Small intestine (tissue), 7 donors: ENCODE measurements around the gene SEC14L1. TPM values are rescaled to one million over a fixed set of nuclear protein-coding genes. Genes with fewer than 3 reads are reported as not detected.
"Not testable (repeated sequence)": the region's sequence is repeated elsewhere in the genome, so short reads cannot be mapped to it uniquely, and the experiment has no call there.

Source experiments
- DNase-seq, 2 donors: peaks; one replicate each; pipeline versions ENCODE4 v3.0.0 to v3.0.0-alpha.2; 2013
- FAIRE-seq: peaks from 2 replicates; lab custom pipeline; 2012; peaks lifted over from hg19 to GRCh38; lab: Jason Lieb, UNC
- H3K27ac ChIP-seq, 3 donors: one replicate each; pipeline ENCODE4 v1.5.1; 2013; ENCODE audit warnings: low read length in 2 of 3, mild to moderate bottlenecking in 2 of 3, control low read depth in 1 of 3, inconsistent platforms in 1 of 3, low read depth in 1 of 3, moderate library complexity in 1 of 3
- H3K27me3 ChIP-seq, 3 donors: one replicate each; pipeline ENCODE4 v1.6.1; 2013; ENCODE audit warnings: low read length in 3 of 3, inconsistent platforms in 1 of 3; ENCODE audit not compliant: control insufficient read depth in 3 of 3, insufficient read depth in 3 of 3
- H3K36me3 ChIP-seq, 3 donors: one replicate each; pipeline ENCODE4 v1.6.1; 2013; ENCODE audit warnings: low read length in 3 of 3, inconsistent platforms in 1 of 3, low read depth in 1 of 3, mild to moderate bottlenecking in 1 of 3, moderate library complexity in 1 of 3; ENCODE audit not compliant: control insufficient read depth in 3 of 3, insufficient read depth in 2 of 3
- H3K4me1 ChIP-seq, 3 donors: one replicate each; pipeline ENCODE4 v1.6.1; 2013; ENCODE audit warnings: low read length in 2 of 3, inconsistent platforms in 1 of 3, low read depth in 1 of 3, mild to moderate bottlenecking in 1 of 3, moderate library complexity in 1 of 3; ENCODE audit not compliant: control insufficient read depth in 3 of 3, insufficient read depth in 2 of 3
- H3K4me3 ChIP-seq, 3 donors: one replicate each; pipeline ENCODE4 v1.5.1; 2013; ENCODE audit warnings: low read length in 3 of 3, control low read depth in 1 of 3, inconsistent platforms in 1 of 3, low read depth in 1 of 3, mild to moderate bottlenecking in 1 of 3, moderate library complexity in 1 of 3
- H3K9me3 ChIP-seq, 2 donors: one replicate each; pipeline ENCODE4 v1.6.1; 2013; ENCODE audit warnings: low read depth in 1 of 2, low read length in 1 of 2; ENCODE audit not compliant: control insufficient read depth in 2 of 2, insufficient read depth in 1 of 2
- WGBS, 3 donors: extraction: QIAGEN DNeasy Blood & Tissue Kit; methylation state at CpG; one replicate each; pipeline ENCODE4 v1.1.7; 2013; 5-methylcytosine and 5-hydroxymethylcytosine counted together
- polyA plus RNA-seq, 4 donors: library from polyadenylated mRNA; stranded (reverse) in 3 of 4; unstranded in 1 of 4; fragments of 200-250 nt in 3 of 4; fragments of 120-200 nt in 1 of 4; gene quantifications; one replicate each; pipeline versions ENCODE4 v1.2.1 to v1.2.3, GENCODE V29; 2013
- donor health status: healthy with polysubstance abuse.
- donor health status: control.
- donor health status: control.
- donor health status: Bipolar disorder and iron deficiency.
- donor health status: healthy.

SEC14L1 gene
- polyA plus RNA-seq, 4 donors, result 14.5 to 27.4 (median 20.7) TPM

DNA sequence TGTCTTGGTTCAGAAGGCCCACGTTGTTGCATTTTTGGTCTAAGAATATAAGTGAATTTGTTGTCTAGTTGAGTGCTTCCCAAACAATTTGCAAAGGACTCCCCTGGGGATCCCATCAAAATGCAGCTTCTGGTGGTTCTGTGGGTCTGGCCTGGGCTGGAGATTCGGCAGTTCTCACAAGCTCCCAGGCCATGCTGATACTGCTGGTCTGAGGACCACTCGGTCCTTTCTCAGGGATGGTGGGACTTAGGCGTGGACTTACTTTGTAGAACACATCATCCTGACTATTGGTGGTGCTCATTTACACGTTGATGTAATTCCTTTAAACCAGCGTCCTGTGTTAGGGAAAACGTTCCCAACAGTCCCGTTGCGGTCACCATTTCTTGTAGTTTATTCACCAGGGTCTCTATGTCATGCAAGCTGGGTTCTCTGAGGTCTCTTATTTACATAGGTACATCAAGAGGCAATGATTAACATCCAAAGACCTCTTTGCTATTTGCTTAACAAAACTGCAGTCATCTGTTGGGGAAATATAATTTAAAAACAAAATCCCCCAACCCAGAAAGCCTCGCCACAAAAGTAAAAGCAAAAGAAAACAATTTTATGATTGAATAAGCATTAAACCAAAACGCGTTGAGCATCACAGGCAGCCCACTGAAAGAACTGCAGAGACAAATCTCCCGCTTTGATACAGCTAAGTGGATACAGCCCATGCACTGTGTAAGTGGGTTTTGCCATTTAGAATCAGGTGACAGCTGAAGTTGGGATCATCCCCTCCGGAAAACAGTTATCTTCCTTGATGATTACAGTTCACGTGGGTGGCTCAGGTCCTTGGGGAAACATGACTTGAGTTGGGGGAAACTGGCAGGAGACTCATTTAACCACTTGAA lies 39.0 kb upstream of the SEC14L1 start:
- Histone ChIP-seq H3K4me1 (peaks cover 0 to 12% (median 2%) of the 10 kb centered on the region in 3 donors), H3K9me3 (no peaks in the 10 kb centered on the region), H3K36me3 (peaks cover 0 to 22% (median 2%) of the 10 kb centered on the region in 3 donors), H3K27ac (no peak overlapping the region), H3K4me3 (no peak overlapping the region), H3K27me3 (no peaks in the 10 kb centered on the region)
- FAIRE-seq (no peak), DNase-seq (no peak)
- WGBS, 3 donors, result 81 to 83% (median 83%) methylated on average over 15 of the region's 15 CpGs

DNA sequence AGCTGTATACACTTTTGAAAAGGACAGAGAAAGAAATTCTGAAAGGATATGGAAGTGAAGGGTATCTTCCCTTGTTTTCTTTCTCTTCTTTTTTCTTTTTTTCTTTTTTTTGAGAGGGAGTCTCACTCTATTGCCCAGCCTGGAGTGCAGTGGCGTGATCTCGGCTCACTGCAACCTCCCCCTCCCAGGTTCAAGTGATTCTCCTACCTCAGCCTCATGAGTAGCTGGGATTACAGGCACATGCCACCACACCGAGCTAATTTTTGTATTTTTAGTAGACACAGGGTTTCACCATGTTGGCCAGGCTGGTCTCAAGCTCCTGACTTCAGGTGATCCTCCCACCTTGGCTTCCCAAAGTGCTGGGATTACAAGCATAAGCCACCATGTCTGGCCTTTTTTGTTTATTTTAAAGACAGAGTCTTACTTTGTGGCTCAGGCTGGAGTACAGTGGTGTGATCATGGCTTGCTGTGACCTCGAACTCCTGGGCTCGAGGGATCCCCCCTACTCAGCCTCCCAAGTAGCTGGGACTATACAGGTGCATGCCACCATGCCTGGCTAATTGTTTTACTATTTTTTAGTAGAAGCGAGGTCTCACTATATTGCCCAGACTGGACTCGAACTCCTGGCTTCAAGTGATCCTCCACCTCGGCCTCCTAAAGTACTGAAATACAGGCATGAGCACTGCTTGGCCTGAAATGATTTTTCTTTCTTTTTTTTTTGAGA lies 38.2 kb upstream of the SEC14L1 start:
- H3K27me3 ChIP-seq, H3K9me3 ChIP-seq, H3K27ac ChIP-seq, FAIRE-seq, H3K4me3 ChIP-seq, DNase-seq: not testable (repeated sequence)
- peaks cover 0 to 12% (median 2%) of the 10 kb centered on the region in 3 donors for H3K4me1 ChIP-seq
- WGBS, 3 donors, result 94 to 98% (median 97%) methylated on average over 8 of the region's 8 CpGs
- peaks cover 0 to 22% (median 2%) of the 10 kb centered on the region in 3 donors for H3K36me3 ChIP-seq

DNA sequence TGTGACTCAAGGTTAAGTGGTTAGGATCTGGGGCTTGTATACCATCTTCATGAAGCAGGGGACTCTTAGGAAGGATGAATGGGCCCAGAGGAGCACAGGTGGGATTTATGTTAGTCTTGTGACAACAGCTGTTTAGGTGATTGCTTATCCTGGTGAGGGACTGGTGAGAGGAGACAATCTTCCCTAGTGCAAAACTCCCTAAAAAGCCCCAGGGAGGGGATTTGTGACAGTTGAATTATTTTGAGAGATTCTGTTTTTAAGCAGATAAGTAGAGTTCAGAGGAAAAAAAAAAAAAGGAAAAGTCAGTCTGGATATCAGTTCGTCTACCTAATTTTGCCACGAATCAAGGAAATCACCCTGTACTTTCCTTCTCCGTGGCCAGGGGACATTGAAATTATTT lies 35.1 kb upstream of the SEC14L1 start:
- FAIRE-seq (no peak), DNase-seq (no peak)
- H3K27me3 ChIP-seq, result no peaks in the 10 kb centered on the region
- 91 to 94% (median 92%) methylated on average over 3 of the region's 3 CpGs for WGBS, 3 donors
- H3K4me3 ChIP-seq, result no peak overlapping the region
- H3K36me3 ChIP-seq, result peaks cover 0 to 4% (median 0%) of the 10 kb centered on the region in 3 donors
- H3K4me1 ChIP-seq, result peaks cover 0 to 13% (median 3%) of the 10 kb centered on the region in 3 donors
- H3K27ac ChIP-seq, result no peak overlapping the region
- no peaks in the 10 kb centered on the region for H3K9me3 ChIP-seq

DNA sequence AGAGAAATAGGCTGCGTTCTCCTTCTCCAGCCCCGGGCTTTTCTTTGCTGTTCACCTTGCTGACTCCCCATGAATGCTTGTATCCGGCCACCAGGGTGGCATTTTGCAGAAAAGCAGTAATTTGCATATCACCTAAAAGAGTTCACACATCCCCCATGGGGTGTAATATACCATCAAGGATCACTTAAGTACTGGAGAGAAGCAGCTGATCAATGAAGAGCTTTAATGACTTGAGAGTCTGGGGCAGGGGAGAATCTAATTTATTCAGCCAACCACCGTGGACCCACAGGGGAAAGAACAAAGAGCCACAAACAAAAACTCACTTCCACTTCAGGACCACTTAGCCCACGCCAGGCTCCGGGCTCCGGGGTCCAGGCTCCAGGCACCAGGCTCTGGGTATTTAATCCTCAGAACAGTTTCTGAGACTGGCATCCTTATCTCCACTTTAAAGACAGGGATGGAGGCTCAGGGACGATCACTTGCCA lies 33.9 kb upstream of the SEC14L1 start:
- FAIRE-seq (no peak), DNase-seq (no peak)
- H3K27ac ChIP-seq, result peak overlapping the region in 1 of 3 donors; percentile 56
- H3K4me1 ChIP-seq, result peaks cover 0 to 22% (median 3%) of the 10 kb centered on the region in 3 donors
- WGBS, 3 donors, result 69 to 77% (median 76%) methylated on average over 8 of the region's 8 CpGs
- H3K36me3 ChIP-seq, result no peaks in the 10 kb centered on the region
- H3K27me3 ChIP-seq, result no peaks in the 10 kb centered on the region
- no peaks in the 10 kb centered on the region for H3K9me3 ChIP-seq
- no peak overlapping the region for H3K4me3 ChIP-seq

DNA sequence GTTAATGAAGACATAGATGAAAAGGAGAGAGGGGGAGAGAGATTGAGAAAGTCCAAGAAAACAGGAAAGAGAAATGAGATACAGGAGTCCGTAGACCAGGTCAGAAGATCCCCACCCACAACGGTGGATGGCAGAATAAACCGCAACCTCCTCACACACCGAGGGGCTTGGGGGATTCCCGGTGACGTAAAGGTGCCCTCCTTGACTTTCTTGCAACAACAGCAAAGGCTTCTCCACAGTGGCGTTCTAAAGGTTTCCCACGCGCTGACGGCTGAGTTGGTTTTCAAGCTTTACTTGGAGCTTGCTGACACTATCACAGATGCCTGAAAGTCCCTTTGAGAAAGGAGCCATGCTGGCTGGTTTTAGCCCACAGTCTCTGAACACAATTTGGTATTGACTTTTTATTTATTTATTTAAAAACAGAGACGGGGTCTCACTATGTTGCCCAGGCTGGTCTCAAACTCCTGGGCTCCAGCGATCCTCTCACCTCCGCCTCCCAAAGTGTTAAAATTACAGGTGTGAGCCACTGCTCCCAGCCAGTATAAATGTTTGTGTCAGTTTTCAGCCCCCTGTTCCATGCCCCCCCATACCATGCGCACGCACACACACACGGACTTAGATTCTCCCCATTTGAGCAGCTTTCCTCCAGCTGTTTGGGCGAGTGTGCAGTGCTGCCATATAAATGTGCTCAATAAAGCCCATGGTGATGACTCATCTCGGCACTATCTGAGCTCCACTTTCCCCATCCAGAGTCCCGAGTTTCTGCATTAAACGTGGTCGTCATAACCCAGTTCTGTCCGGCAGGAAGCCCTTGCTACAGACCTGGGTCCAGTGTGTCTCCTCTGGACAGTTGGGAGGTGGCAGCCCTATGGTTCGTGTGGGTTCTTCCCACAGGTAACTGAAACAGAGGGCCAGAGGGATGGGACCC lies 33.0 kb upstream of the SEC14L1 start:
- FAIRE-seq, result no peak
- no peak overlapping the region for H3K4me3 ChIP-seq
- H3K36me3 ChIP-seq, result no peaks in the 10 kb centered on the region
- no peaks in the 10 kb centered on the region for H3K27me3 ChIP-seq
- H3K9me3 ChIP-seq, result no peaks in the 10 kb centered on the region
- WGBS, 3 donors, result 74 to 80% (median 76%) methylated on average over 23 of the region's 23 CpGs
- DNase-seq, result peak in 1 of 2 donors; percentile 35
- H3K27ac ChIP-seq, result peak overlapping the region in 1 of 3 donors; percentile 40
- H3K4me1 ChIP-seq, result peaks cover 0 to 28% (median 3%) of the 10 kb centered on the region in 3 donors

DNA sequence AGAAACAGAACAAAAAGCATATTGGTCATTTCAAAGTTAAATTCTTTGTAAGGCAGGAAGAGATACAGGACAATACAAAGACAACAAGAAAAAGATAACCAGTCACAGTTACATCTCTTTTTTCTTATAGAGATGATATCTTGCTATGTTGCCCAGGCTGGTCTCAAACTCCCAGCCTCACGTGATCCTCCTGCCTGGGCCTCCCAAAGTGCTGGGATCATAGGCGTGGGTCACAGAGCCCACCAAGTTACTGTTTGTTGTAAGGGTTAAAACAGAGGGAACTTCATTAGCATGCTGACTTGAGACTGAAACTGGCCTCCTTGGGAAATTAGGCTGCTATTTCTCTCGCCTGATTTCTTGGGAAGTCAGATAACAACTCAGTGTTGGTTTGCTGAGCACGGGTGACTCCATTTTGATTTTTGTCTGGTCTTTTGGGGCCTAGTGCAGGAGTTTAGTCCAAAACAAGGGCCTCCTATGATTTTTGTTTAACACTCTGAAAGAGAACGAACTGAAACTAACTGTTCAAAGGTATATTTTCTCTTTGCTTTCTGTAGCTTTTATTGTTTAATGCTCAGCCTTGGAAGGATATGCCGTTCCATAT lies 31.5 kb upstream of the SEC14L1 start:
- H3K4me3 ChIP-seq, result no peak overlapping the region
- peak overlapping the region in 2 of 3 donors; percentile 52 to 83 for H3K27ac ChIP-seq
- H3K4me1 ChIP-seq, result peaks cover 0 to 20% (median 3%) of the 10 kb centered on the region in 3 donors
- WGBS, 3 donors, result 64 to 77% (median 70%) methylated on average over 6 of the region's 6 CpGs
- H3K27me3 ChIP-seq, result no peaks in the 10 kb centered on the region
- H3K9me3 ChIP-seq, result no peaks in the 10 kb centered on the region
- no peaks in the 10 kb centered on the region for H3K36me3 ChIP-seq
- DNase-seq, result no peak
- no peak for FAIRE-seq

DNA sequence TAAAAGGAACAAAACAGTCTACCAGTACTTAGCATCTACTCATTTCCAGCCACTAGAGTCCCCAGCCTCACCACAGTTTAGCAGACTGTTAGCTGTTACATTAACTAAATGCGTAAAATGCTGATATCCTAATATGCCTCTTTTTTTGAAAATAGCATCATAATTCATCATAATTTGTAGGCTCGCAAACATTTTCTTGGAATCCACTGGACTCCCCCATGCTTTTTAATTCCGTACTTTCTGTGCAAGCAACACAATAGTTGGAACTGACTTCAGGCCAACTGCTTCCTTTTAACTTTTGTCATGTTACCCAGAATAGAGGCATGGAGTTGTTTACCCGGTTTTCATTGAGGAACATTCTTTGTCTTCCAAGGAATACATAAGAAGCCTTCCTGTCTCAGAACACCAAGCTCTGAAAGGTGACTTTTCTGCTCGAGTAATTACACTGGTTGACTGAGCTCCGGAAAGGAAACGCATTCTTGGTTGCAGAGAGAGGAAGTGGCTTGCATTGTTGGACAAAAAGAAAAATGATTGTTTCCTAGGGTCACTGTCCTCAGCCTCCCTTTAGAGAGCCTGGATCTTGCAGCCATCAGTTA lies 30.9 kb upstream of the SEC14L1 start:
- Histone ChIP-seq H3K9me3 (no peaks in the 10 kb centered on the region), H3K27ac (peak overlapping the region; percentile 27 to 83 (median 52)), H3K4me3 (no peak overlapping the region), H3K36me3 (no peaks in the 10 kb centered on the region), H3K27me3 (no peaks in the 10 kb centered on the region), H3K4me1 (peaks cover 0 to 20% (median 3%) of the 10 kb centered on the region in 3 donors)
- 36 to 59% (median 58%) methylated on average over 7 of the region's 7 CpGs for WGBS, 3 donors
- FAIRE-seq, result no peak
- no peak for DNase-seq
